Endodermal cell (in vitro differentiated cells): ENCODE data around the gene PTPRC. TPM values are rescaled to one million over a fixed set of nuclear protein-coding genes. Genes with fewer than 3 reads are reported as not detected.

Source experiments
- DNase-seq: peaks from one replicate; pipeline ENCODE4 v3.0.0-alpha.2; 2017
- H3K27ac ChIP-seq: 2 replicates; pipeline ENCODE4 v1.5.1; 2013; ENCODE audit warnings: mild to moderate bottlenecking, low read depth, low read length, moderate library complexity
- H3K27me3 ChIP-seq: 2 replicates; pipeline ENCODE4 v1.6.1; 2013; ENCODE audit warnings: mild to moderate bottlenecking, low read length, moderate library complexity; ENCODE audit not compliant: insufficient read depth, control insufficient read depth, poor library complexity, severe bottlenecking
- H3K36me3 ChIP-seq: 2 replicates; pipeline ENCODE4 v1.7.0; 2013; ENCODE audit warnings: mild to moderate bottlenecking, low read length, moderate library complexity; ENCODE audit not compliant: control insufficient read depth, insufficient read depth
- H3K4me1 ChIP-seq: one replicate; pipeline ENCODE4 v1.7.0; 2013; ENCODE audit warnings: low read length; ENCODE audit not compliant: control insufficient read depth, insufficient read depth
- H3K4me3 ChIP-seq: 2 replicates; pipeline ENCODE4 v1.5.1; 2013; ENCODE audit warnings: mild to moderate bottlenecking, low read length, moderate library complexity
- H3K9ac ChIP-seq: 2 replicates; pipeline ENCODE4 v1.6.1; 2013; ENCODE audit warnings: mild to moderate bottlenecking, low read length, moderate library complexity; ENCODE audit not compliant: poor library complexity, severe bottlenecking; ENCODE audit errors: extremely low read depth
- H3K9me3 ChIP-seq: 2 replicates; pipeline ENCODE4 v1.6.1; 2013; ENCODE audit warnings: mild to moderate bottlenecking, low read length, moderate library complexity; ENCODE audit not compliant: control insufficient read depth
- H3K27ac Mint-ChIP-seq: 2 replicates; pipeline ENCODE4 v1.8.0; 2020; ENCODE audit warnings: mixed read lengths
- H3K27me3 Mint-ChIP-seq: 2 replicates; pipeline ENCODE4 v1.8.0; 2021; ENCODE audit warnings: mild to moderate bottlenecking, mixed read lengths; ENCODE audit not compliant: insufficient read depth
- H3K36me3 Mint-ChIP-seq: 2 replicates; pipeline ENCODE4 v1.8.0; 2020; ENCODE audit warnings: low read depth, mixed read lengths
- H3K4me1 Mint-ChIP-seq: 2 replicates; pipeline ENCODE4 v1.8.0; 2020; ENCODE audit warnings: mixed read lengths
- H3K4me3 Mint-ChIP-seq: 2 replicates; pipeline ENCODE4 v1.8.0; 2020; ENCODE audit warnings: mild to moderate bottlenecking, moderate library complexity, mixed read lengths
- H3K9me3 Mint-ChIP-seq: 2 replicates; pipeline ENCODE4 v1.8.0; 2020; ENCODE audit warnings: mild to moderate bottlenecking, mixed read lengths
- WGBS, 2 experiments: methylation state at CpG; one replicate each; pipeline versions ENCODE4 v1.1.5 to v1.1.7; 2013; ENCODE audit warnings: missing lambda C conversion rate in 2 of 2, mixed read lengths in 1 of 2; ENCODE audit not compliant: insufficient coverage in 1 of 2, insufficient read length in 1 of 2; 5-methylcytosine and 5-hydroxymethylcytosine counted together
- total RNA-seq, 2 donors: library from RNA; stranded (reverse); fragmentation: NEBNext Ultra II Directional in 1 of 2; extraction: Animal tissue kit (Norgen Biotek cat#: 25700) in 1 of 2; gene quantifications; 2 replicates in 1 of 2; 3 replicates in 1 of 2; pipeline ENCODE4 v1.2.1, GENCODE V29; 2021
- TF ChIP-seq, protein P1 (sequence below): fragments of 200-600 bp; sonication (generic); conservative IDR thresholded peaks from 2 replicates; pipeline ENCODE4 v1.5.0; 2021; ENCODE audit warnings: antibody characterized with exemption, mild to moderate bottlenecking

Gene PTPRC
- total RNA-seq, 2 donors from 2014 or later, result 0.11 TPM; not detected in 1

DNA sequence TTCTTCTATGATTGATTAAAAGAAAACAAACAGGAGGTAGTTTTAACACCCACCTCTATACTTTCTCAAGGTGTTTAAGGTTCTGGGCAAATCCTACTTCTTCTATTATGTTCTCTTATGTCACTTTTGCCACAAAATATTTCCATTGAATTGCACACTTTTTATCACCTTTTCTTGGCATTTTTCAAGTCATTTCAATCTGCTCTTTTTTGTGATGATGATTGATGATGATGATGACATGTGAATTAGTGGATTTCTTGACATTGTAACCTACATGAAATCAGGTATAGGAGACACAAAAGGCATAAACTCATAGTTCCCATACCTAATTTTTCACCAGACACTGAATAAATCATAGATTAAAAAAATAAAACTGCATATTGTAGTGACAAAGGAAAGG lies 4.1 kb downstream of the PTPRC start:
- TF ChIP-seq, protein P1, sequence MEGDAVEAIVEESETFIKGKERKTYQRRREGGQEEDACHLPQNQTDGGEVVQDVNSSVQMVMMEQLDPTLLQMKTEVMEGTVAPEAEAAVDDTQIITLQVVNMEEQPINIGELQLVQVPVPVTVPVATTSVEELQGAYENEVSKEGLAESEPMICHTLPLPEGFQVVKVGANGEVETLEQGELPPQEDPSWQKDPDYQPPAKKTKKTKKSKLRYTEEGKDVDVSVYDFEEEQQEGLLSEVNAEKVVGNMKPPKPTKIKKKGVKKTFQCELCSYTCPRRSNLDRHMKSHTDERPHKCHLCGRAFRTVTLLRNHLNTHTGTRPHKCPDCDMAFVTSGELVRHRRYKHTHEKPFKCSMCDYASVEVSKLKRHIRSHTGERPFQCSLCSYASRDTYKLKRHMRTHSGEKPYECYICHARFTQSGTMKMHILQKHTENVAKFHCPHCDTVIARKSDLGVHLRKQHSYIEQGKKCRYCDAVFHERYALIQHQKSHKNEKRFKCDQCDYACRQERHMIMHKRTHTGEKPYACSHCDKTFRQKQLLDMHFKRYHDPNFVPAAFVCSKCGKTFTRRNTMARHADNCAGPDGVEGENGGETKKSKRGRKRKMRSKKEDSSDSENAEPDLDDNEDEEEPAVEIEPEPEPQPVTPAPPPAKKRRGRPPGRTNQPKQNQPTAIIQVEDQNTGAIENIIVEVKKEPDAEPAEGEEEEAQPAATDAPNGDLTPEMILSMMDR, result no peak
- Mint-ChIP-seq H3K4me1 (peaks cover 5% of the 10 kb centered on the region), H3K4me3 (no peak overlapping the region), H3K36me3 (no peaks in the 10 kb centered on the region), H3K9me3 (peaks cover 3% of the 10 kb centered on the region), H3K27me3 (no peaks in the 10 kb centered on the region), H3K27ac (no peak overlapping the region)
- H3K4me1 ChIP-seq, result no peaks in the 10 kb centered on the region
- DNase-seq, result no peak
- no peak overlapping the region for H3K27ac ChIP-seq
- H3K9me3 ChIP-seq, result peaks cover 9% of the 10 kb centered on the region
- H3K9ac ChIP-seq, result no peak overlapping the region
- no peaks in the 10 kb centered on the region for H3K27me3 ChIP-seq
- no peaks in the 10 kb centered on the region for H3K36me3 ChIP-seq
- no peak overlapping the region for H3K4me3 ChIP-seq

DNA sequence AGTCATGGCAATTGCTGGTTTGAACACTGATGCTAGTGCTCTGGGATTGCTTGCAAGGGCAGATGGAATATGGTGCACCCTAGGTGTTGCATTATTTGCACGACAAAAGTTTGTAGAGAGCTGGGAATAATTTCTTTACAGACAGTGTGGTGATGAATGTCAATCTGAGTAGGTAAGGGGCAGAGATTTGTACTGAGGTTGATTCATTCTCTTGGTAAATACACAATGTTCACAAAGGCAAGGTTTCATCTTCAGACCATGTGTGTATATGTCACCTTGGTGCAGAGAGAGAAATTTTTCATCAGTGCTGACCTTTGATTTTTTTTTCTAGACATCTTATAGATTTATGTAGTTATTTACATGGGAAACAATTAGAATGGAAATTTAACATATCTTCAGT lies 5.0 kb downstream of the PTPRC start:
- Histone ChIP-seq H3K9me3 (peaks cover 9% of the 10 kb centered on the region), H3K36me3 (no peaks in the 10 kb centered on the region), H3K27ac (no peak overlapping the region), H3K4me3 (no peak overlapping the region), H3K27me3 (no peaks in the 10 kb centered on the region), H3K4me1 (no peaks in the 10 kb centered on the region), H3K9ac (no peak overlapping the region)
- H3K27ac Mint-ChIP-seq, result no peak overlapping the region
- no peaks in the 10 kb centered on the region for H3K27me3 Mint-ChIP-seq
- WGBS, 2 experiments, result 97% methylated on average over 1 of the region's 1 CpG; no CpG with 5 or more reads in 1 of the 2 experiments
- TF ChIP-seq, protein P1, result no peak
- peaks cover 3% of the 10 kb centered on the region for H3K9me3 Mint-ChIP-seq
- no peaks in the 10 kb centered on the region for H3K36me3 Mint-ChIP-seq
- H3K4me3 Mint-ChIP-seq, result no peak overlapping the region
- DNase-seq, result no peak
- H3K4me1 Mint-ChIP-seq, result peaks cover 5% of the 10 kb centered on the region

DNA sequence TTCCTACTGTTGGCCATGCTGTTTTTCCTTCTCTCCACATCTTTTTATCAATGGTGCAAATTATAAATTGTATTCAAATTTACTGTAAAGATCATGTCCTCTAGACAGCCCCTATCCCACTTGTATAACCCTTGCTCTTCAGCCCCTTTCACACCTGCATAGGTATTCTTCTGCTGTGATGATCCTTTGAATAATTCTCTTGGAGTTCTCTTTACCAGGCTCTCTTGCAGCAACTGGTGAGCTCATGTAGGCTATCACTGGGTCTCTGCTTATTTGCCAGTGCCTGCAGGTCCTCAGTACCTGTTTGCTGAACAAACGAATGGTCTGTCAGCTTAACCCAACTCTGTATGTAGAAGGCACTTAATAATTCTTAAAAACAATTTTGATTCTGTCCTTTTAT lies 8.2 kb downstream of the PTPRC start:
- Histone ChIP-seq H3K36me3 (no peaks in the 10 kb centered on the region), H3K27me3 (no peaks in the 10 kb centered on the region), H3K9me3 (peaks cover 9% of the 10 kb centered on the region), H3K9ac (no peak overlapping the region), H3K27ac (no peak overlapping the region), H3K4me1 (no peaks in the 10 kb centered on the region), H3K4me3 (no peak overlapping the region)
- H3K27me3 Mint-ChIP-seq, result no peaks in the 10 kb centered on the region
- TF ChIP-seq, protein P1, result no peak
- no peaks in the 10 kb centered on the region for H3K36me3 Mint-ChIP-seq
- WGBS, 2 experiments, result 89% methylated on average over 1 of the region's 1 CpG; no CpG with 5 or more reads in 1 of the 2 experiments
- no peak overlapping the region for H3K4me3 Mint-ChIP-seq
- no peak for DNase-seq
- peaks cover 16% of the 10 kb centered on the region for H3K4me1 Mint-ChIP-seq
- no peak overlapping the region for H3K27ac Mint-ChIP-seq
- peaks cover 3% of the 10 kb centered on the region for H3K9me3 Mint-ChIP-seq
